ENCODE data around the gene KCND3. TPM values are rescaled to one million over a fixed set of nuclear protein-coding genes. Genes with fewer than 3 reads are reported as not detected.

KCND3 gene
- total RNA-seq, 1 experiment from 2014 or later, result 0.15 TPM

DNA sequence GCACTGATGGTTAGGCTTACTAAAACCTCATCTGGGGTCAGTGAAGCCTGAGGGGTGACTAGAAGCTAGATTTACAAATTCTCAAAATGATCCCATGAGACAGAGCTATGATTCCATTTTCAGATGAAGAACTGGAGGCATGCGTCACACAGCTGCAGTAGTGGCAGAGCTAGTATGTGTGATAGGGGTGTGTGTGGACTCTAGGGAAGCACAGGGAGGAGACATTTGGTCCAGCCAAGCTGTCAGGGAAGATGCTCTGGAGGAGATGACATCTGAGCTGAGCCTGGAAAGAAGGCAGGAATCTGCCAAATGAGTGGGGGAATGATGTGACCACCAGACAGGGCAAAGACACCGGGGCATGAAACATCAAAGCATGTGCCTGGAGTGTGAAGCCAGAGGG is 12.0 kb upstream of the KCND3 start:
- no peaks in the 10 kb centered on the region for H4K20me1 ChIP-seq (ENCODE audit: control insufficient read depth, insufficient read depth, insufficient read length)
- H3K4me2 ChIP-seq (ENCODE audit: insufficient read depth, insufficient read length, low read length), result no peak overlapping the region
- H3K23me2 ChIP-seq (ENCODE audit: insufficient read length, low read depth, low read length, poor library complexity, severe bottlenecking), result no peaks in the 10 kb centered on the region
- H3K27ac ChIP-seq (ENCODE audit: insufficient read length, low read depth, low read length), result no peak overlapping the region
- H3K27me3 ChIP-seq (ENCODE audit: insufficient read depth, low read length), result no peaks in the 10 kb centered on the region; the same call in 1 of the 2 replicates
- no peak overlapping the region for H3K9ac ChIP-seq (ENCODE audit: extremely low read depth, insufficient read length, low read length)
- peaks cover 32 to 34% of the 10 kb centered on the region in 2 experiments for H3K4me1 Mint-ChIP-seq
- H3K18ac ChIP-seq (ENCODE audit: insufficient read length, low read depth, low read length), result no peak overlapping the region
- no peak overlapping the region for H4K5ac ChIP-seq (ENCODE audit: insufficient read length, low read depth, low read length)
- no peak overlapping the region for H2BK5ac ChIP-seq (ENCODE audit: insufficient read length, low read length)
- DNase-seq, result no peak
- H2AFZ ChIP-seq (ENCODE audit: low read length), result no peak overlapping the region
- no peaks in the 10 kb centered on the region for H3K9me3 ChIP-seq (ENCODE audit: control insufficient read depth, low read depth, low read length)
- no peak overlapping the region for H3K4ac ChIP-seq (ENCODE audit: low read depth, low read length)
- H3K4me1 ChIP-seq (ENCODE audit: insufficient read depth, low read length), result peaks cover 13% of the 10 kb centered on the region
- H4K8ac ChIP-seq (replicated peaks; ENCODE audit: insufficient read length, low read depth, low read length), result no peak overlapping the region
- no peak overlapping the region for H2BK20ac ChIP-seq (ENCODE audit: low read depth, low read length, poor library complexity, severe bottlenecking)
- H3K27ac Mint-ChIP-seq, result no peak overlapping the region
- H2BK12ac ChIP-seq (ENCODE audit: insufficient read length, low read depth, low read length), result no peak overlapping the region
- no CpG with 5 or more reads among the region's 2 CpGs for WGBS (ENCODE audit: extremely low coverage, insufficient read length, low lambda C conversion rate)
- H3T11ph ChIP-seq (ENCODE audit: low read length), result no peak overlapping the region
- H3K79me2 ChIP-seq (ENCODE audit: insufficient read depth, low read length), result no peaks in the 10 kb centered on the region
- no peaks in the 10 kb centered on the region for H3K79me1 ChIP-seq (ENCODE audit: insufficient read depth, low read depth, low read length, poor library complexity, severe bottlenecking)
- H3K56ac ChIP-seq (ENCODE audit: insufficient read length, low read depth, low read length), result no peak overlapping the region
- peaks cover 11% of the 10 kb centered on the region for H3K27me3 Mint-ChIP-seq (ENCODE audit: low read depth)
- H3K4me3 Mint-ChIP-seq, result no peak overlapping the region
- H2BK15ac ChIP-seq (ENCODE audit: low read depth, low read length), result no peak overlapping the region
- H3K36me3 Mint-ChIP-seq (ENCODE audit: insufficient read depth in 1 of 3, low read depth in 3 of 3), result no peaks in the 10 kb centered on the region
- TF ChIP-seq, protein P1, sequence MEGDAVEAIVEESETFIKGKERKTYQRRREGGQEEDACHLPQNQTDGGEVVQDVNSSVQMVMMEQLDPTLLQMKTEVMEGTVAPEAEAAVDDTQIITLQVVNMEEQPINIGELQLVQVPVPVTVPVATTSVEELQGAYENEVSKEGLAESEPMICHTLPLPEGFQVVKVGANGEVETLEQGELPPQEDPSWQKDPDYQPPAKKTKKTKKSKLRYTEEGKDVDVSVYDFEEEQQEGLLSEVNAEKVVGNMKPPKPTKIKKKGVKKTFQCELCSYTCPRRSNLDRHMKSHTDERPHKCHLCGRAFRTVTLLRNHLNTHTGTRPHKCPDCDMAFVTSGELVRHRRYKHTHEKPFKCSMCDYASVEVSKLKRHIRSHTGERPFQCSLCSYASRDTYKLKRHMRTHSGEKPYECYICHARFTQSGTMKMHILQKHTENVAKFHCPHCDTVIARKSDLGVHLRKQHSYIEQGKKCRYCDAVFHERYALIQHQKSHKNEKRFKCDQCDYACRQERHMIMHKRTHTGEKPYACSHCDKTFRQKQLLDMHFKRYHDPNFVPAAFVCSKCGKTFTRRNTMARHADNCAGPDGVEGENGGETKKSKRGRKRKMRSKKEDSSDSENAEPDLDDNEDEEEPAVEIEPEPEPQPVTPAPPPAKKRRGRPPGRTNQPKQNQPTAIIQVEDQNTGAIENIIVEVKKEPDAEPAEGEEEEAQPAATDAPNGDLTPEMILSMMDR (conservative IDR thresholded peaks at IDR 0.05), result no peak
- no peak overlapping the region; the same call in 1 of the 2 replicates for H3K14ac ChIP-seq (ENCODE audit: insufficient read depth, low read length)
- no peak overlapping the region for H3K23ac ChIP-seq (ENCODE audit: insufficient read length, low read depth, low read length)
- H3K9me3 Mint-ChIP-seq, result no peaks in the 10 kb centered on the region; a peak in 1 of 5 replicates
- H4K91ac ChIP-seq (ENCODE audit: insufficient read length, low read depth, low read length), result no peak overlapping the region
- H2BK120ac ChIP-seq (ENCODE audit: low read depth, low read length, poor library complexity, severe bottlenecking), result no peak overlapping the region
- no peak overlapping the region for H2AK5ac ChIP-seq (ENCODE audit: insufficient read length, low read length)

Data from H9 (cell line).